Breast epithelium (tissue), 4 donors: Measurements from ENCODE around the gene KRT76. TPM values are rescaled to one million over a fixed set of nuclear protein-coding genes. Genes with fewer than 3 reads are reported as not detected.
"Not testable (repeated sequence)": the region's sequence is repeated elsewhere in the genome, so short reads cannot be mapped to it uniquely, and the experiment has no call there.

Source experiments
- DNase-seq, 2 donors: peaks; one replicate each; pipeline ENCODE4 v3.0.0-alpha.2; 2019; ENCODE audit warnings: low spot score in 2 of 2
- H3K27ac ChIP-seq, 2 donors: fragments of 200-600 bp; sonication (generic) in 1 of 2; one replicate each; pipeline ENCODE4 v1.5.1; 2016 to 2019; ENCODE audit warnings: mild to moderate bottlenecking in 1 of 2
- H3K27me3 ChIP-seq, 2 donors: fragments of 200-600 bp; sonication (generic) in 1 of 2; one replicate each; pipeline versions ENCODE4 v1.5.1 to v1.6.0; 2017 to 2019; ENCODE audit warnings: control low read depth in 1 of 2, mild to moderate bottlenecking in 1 of 2
- H3K36me3 ChIP-seq: fragments of 200-600 bp; one replicate; pipeline ENCODE4 v1.5.1; 2019
- H3K4me1 ChIP-seq, 2 donors: fragments of 200-600 bp; sonication (generic); one replicate each; pipeline ENCODE4 v1.5.1; 2016 to 2019; ENCODE audit warnings: control low read depth in 1 of 2
- H3K4me3 ChIP-seq, 3 donors: fragments of 200-600 bp; sonication (generic); 1 replicate in 2 of 3; 2 replicates in 1 of 3; pipeline ENCODE4 v1.5.1; 2016 to 2019; ENCODE audit warnings: mild to moderate bottlenecking in 3 of 3, moderate library complexity in 2 of 3
- H3K9me3 ChIP-seq, 2 donors: fragments of 200-600 bp; sonication (generic) in 1 of 2; one replicate each; pipeline ENCODE4 v1.5.1; 2016 to 2019; ENCODE audit warnings: control low read depth in 1 of 2
- POLR2A ChIP-seq: fragments of 450-650 bp; IDR thresholded peaks from one replicate; pipeline ENCODE4 v1.6.1; 2016; ENCODE audit warnings: antibody characterized with exemption, mild to moderate bottlenecking, moderate library complexity
- POLR2AphosphoS5 ChIP-seq, 3 donors: sonication (generic); formaldehyde crosslinking; IDR thresholded peaks; one replicate each; pipeline ENCODE4 v1.6.1; 2017; ENCODE audit warnings: antibody characterized with exemption in 3 of 3
- intact Hi-C: fragments of 100-400 bp; cut with DNase I; formaldehyde crosslinking; loops from one replicate; pipeline ENCODE4 v1.15.1; 2023; ENCODE audit warnings: low total_unique reads
- total RNA-seq, 3 donors: library from RNA; depleted of rRNA; stranded (reverse); fragments of >200 nt; gene quantifications; one replicate each; pipeline ENCODE4 v1.1.0, GENCODE V29; 2016
- TF ChIP-seq, protein P1 (sequence below), 3 donors: fragments of 450-650 bp; IDR thresholded peaks; one replicate each; pipeline ENCODE4 v1.5.1; 2016 to 2017; ENCODE audit warnings: antibody characterized with exemption in 3 of 3, mild to moderate bottlenecking in 3 of 3, moderate library complexity in 3 of 3

KRT76 gene
- total RNA-seq, 3 donors from 2014 or later = not detected

DNA sequence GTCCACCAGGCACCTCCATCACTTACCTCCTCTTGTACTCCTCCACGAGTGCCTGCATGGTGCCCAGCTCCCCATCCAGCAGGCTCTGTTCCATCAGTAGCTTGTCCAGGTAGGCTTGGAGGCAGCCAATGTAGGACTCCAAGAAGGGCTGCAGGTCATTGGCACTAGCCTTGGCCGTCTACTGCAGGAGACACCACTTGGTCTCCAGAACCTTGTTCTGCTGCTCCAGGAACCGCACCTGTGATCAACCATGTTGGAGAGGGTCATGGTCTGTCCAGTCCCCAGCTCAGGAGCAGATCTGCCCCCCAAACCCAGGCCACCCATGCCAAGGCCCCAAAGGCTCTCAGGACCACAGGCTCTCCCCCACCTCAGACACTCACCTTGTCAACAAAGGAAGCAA lies 23.9 kb downstream of the KRT76 start:
- no peaks in the 10 kb centered on the region for H3K36me3 ChIP-seq
- H3K27me3 ChIP-seq = no peaks in the 10 kb centered on the region
- no peaks in the 10 kb centered on the region for H3K4me1 ChIP-seq
- no peaks in the 10 kb centered on the region for H3K9me3 ChIP-seq
- H3K27ac ChIP-seq = no peak overlapping the region
- no peak for DNase-seq
- no peak overlapping the region for H3K4me3 ChIP-seq
- TF ChIP-seq, protein P1, sequence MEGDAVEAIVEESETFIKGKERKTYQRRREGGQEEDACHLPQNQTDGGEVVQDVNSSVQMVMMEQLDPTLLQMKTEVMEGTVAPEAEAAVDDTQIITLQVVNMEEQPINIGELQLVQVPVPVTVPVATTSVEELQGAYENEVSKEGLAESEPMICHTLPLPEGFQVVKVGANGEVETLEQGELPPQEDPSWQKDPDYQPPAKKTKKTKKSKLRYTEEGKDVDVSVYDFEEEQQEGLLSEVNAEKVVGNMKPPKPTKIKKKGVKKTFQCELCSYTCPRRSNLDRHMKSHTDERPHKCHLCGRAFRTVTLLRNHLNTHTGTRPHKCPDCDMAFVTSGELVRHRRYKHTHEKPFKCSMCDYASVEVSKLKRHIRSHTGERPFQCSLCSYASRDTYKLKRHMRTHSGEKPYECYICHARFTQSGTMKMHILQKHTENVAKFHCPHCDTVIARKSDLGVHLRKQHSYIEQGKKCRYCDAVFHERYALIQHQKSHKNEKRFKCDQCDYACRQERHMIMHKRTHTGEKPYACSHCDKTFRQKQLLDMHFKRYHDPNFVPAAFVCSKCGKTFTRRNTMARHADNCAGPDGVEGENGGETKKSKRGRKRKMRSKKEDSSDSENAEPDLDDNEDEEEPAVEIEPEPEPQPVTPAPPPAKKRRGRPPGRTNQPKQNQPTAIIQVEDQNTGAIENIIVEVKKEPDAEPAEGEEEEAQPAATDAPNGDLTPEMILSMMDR (IDR thresholded peaks at IDR 0.05) = no peak
- TF ChIP-seq POLR2A (no peak), POLR2AphosphoS5 (IDR thresholded peaks at IDR 0.05) (no peak)
- intact Hi-C loops = no loop called here

DNA sequence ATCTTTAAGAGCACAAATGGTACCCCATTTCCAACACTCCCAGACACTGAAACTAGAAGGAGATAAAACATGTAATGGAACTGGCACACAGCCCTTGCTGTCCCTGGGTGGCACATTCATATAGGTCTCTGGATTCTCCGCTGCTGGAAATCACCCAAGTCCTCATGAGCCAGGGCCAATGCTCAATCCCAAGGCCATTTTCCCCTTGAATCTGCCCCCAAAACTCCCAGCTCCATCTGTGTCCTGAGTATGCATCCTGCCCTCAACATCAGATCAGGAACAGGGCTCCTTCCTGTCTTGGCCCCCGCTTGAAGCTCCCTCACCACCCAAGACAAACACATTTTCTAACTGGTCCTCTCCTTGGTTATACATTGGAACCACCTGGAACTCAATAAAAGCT lies 24.6 kb downstream of the KRT76 start:
- TF ChIP-seq POLR2AphosphoS5 (IDR thresholded peaks at IDR 0.05) = no peak
- TF ChIP-seq, protein P1 (IDR thresholded peaks at IDR 0.05) = no peak
- no peak for TF ChIP-seq POLR2A
- intact Hi-C loops = no loop called here
- Histone ChIP-seq H3K9me3 (no peaks in the 10 kb centered on the region), H3K4me3 (no peak overlapping the region), H3K36me3 (no peaks in the 10 kb centered on the region), H3K27ac (no peak overlapping the region), H3K4me1 (no peaks in the 10 kb centered on the region), H3K27me3 (no peaks in the 10 kb centered on the region)
- DNase-seq = no peak

DNA sequence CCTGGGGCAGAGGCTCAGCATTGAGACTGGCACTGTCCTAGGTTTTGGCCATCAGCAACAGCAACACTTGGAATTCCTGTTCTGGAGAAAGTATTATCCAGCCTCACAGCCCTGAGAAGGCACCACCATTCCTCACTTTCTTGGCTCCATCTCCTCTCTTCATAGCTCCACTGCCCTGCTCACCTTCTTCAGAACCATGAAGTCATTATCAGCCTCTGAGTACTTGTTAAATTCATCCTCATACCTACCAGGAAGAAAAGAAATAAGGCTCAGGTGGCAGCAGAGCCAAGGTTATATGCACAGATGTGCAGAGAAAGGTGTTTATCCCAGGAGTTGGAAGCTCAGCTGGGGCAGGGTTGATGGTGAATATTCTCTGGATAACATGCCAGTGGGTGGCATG lies 25.4 kb downstream of the KRT76 start:
- TF ChIP-seq, protein P1 (IDR thresholded peaks at IDR 0.05) = no peak
- TF ChIP-seq POLR2A (no peak), POLR2AphosphoS5 (IDR thresholded peaks at IDR 0.05) (no peak)
- Histone ChIP-seq H3K4me3 (no peak overlapping the region), H3K9me3 (no peaks in the 10 kb centered on the region), H3K27me3 (no peaks in the 10 kb centered on the region), H3K4me1 (no peaks in the 10 kb centered on the region), H3K36me3 (no peaks in the 10 kb centered on the region), H3K27ac (no peak overlapping the region)
- no peak for DNase-seq
- intact Hi-C loops = no loop called here

GRCh38 chr12:52750532-52750931 lies 26.6 kb downstream of the KRT76 start:
- intact Hi-C loops, DNase-seq, H3K27me3 ChIP-seq, H3K27ac ChIP-seq, H3K36me3 ChIP-seq, H3K9me3 ChIP-seq, H3K4me1 ChIP-seq, H3K4me3 ChIP-seq: not testable (repeated sequence)

DNA sequence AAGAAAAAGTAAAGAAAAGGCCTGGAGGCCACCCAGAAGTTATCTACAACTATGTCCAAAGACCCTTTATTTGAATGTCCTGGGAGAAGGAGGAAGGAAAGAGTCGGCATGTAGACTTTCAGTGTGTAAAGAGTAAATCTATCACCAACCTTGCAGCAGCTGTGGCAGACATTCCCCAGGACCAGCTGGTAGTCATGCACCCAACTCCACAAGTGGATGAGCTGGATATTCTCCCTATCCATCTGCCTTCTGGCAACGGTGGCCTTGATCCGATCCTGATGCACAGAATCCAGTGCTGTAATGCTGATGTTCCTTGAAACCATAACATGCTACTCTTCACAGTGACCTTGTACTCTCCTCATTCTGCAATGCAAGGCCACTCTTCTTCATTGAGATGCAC lies 27.3 kb downstream of the KRT76 start:
- DNase-seq = no peak
- no peaks in the 10 kb centered on the region for H3K9me3 ChIP-seq
- no peaks in the 10 kb centered on the region for H3K36me3 ChIP-seq
- intact Hi-C loops = no loop called here
- TF ChIP-seq POLR2A = no peak
- TF ChIP-seq, protein P1 (IDR thresholded peaks at IDR 0.05) = no peak
- no peak for TF ChIP-seq POLR2AphosphoS5 (IDR thresholded peaks at IDR 0.05)
- no peaks in the 10 kb centered on the region for H3K27me3 ChIP-seq
- H3K27ac ChIP-seq = no peak overlapping the region
- H3K4me1 ChIP-seq = no peaks in the 10 kb centered on the region
- H3K4me3 ChIP-seq = no peak overlapping the region

DNA sequence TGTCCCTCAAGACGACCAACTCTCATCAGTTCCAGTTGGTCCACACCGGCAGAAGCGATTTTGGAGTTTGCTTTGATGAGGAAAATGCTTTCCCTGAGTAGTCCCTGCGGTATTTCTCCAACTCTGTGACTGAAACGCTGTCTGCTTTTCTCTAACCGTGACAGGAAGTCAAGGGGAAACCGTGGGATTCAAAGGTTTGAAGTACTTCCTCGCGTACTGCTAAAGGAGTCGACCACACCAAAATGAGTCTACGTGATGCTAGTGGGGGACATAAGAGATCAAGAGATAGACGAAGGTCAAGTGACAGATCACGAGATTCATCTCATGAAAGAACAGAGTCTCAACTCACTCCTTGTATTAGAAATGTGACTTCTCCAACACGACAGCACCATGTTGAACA lies 28.6 kb downstream of the KRT76 start:
- no peak overlapping the region for H3K4me3 ChIP-seq
- no peaks in the 10 kb centered on the region for H3K27me3 ChIP-seq
- TF ChIP-seq POLR2A (no peak), POLR2AphosphoS5 (IDR thresholded peaks at IDR 0.05) (no peak)
- TF ChIP-seq, protein P1 (IDR thresholded peaks at IDR 0.05) = no peak
- no peaks in the 10 kb centered on the region for H3K36me3 ChIP-seq
- H3K9me3 ChIP-seq = no peaks in the 10 kb centered on the region
- H3K4me1 ChIP-seq = no peaks in the 10 kb centered on the region
- no peak overlapping the region for H3K27ac ChIP-seq
- DNase-seq = no peak
- intact Hi-C loops = no loop called here
